GM04503 (cell line): ENCODE results near the gene PRDX2.
"Not testable (repeated sequence)": the region's sequence is repeated elsewhere in the genome, so short reads cannot be mapped to it uniquely, and the experiment has no call there.

ENCODE experiments used
- DNase-seq: peaks from one replicate; pipeline ENCODE4 v3.0.0-alpha.2; 2012; ENCODE audit warnings: low read depth

PRDX2 gene

DNA sequence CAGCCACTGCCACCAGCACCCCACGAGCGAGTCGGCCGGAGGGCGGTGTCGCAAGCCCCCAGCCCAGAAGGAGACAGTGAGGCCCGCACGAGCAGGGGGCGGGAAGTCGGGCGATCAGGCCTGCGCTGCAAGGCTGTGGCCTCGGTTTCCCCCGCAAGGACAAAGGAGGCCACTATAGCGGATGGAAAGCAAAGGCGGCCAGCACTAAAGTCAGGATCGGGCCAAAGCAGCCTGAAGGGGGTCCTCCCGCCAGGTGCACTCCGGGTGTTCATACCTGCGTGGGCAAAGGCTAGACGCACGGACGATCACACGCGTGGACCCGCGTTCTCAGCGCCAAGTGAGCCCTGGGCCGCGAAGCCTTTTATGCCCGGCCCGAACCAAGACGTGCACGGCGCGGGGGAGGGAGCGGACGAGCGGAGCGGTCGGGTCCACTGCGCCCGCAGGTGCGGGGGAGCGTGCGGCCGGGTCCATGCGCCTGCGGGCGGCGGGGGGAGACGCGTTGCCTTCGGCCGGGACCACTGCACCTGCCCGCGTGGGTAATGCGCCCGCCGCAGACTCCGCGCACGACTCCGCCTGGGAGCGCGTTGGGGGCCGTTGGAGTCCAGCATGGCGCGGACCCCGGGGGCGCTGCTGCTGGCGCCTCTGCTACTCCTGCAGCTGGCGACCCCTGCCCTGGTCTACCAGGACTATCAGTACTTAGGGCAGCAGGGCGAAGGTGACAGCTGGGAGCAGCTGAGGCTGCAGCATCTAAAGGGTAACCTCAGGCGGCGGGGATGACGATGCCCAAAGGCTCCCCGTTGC, at the start of gene PRDX2, which contains the start of gene THSD8:
Gene PRDX2 (minus strand): TSS at position 335 of the 801 bp plus-strand sequence. CDS start 539 bp downstream, outside the sequence.
Gene THSD8 (plus strand): TSS at position 604 of the 801 bp plus-strand sequence. CDS start 3 bp downstream, at position 607.
- no peak for DNase-seq

DNA sequence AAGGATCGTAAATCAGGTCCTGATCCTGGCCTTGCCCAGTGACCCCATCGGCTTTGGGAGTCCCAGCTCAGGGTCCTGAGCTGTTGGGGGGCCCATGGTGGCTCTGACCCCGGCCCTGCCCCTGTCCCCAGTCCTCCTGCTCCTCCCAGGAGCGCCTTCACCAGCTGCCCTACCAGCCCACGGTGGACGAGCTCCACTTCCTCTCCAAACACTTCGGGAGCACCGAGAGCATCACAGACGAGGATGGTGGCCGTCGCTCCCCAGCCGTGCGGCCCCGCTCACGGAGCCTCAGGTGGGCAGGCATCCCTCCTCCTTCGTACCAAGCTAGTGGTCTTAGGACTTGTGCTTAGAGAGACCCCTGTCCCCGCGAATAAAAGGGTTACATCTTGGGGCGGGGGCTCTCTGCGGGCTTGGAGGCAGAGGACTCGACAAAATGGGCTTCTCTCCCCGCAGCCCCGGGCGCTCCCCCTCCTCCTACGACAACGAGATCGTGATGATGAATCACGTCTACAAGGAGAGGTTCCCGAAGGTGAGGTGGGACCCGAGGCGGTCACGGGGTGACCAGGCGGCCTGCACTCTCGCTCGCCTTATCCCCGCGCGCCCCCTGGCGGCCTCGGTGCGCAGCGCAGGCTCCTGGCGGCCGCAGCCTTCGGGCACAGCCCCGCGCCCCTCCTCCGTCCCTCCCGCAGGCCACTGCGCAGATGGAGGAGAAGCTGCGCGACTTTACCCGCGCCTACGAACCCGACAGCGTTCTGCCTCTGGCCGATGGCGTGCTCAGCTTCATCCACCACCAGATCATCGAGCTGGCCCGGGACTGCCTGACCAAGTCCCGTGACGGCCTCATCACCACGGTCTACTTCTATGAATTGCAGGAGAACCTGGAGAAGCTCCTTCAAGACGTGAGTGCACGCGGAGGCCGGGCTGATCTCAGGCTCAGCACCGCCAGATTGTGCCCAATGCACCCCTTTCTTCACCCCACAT, 45.8 kb upstream of the PRDX2 start:
- no peak for DNase-seq

DNA sequence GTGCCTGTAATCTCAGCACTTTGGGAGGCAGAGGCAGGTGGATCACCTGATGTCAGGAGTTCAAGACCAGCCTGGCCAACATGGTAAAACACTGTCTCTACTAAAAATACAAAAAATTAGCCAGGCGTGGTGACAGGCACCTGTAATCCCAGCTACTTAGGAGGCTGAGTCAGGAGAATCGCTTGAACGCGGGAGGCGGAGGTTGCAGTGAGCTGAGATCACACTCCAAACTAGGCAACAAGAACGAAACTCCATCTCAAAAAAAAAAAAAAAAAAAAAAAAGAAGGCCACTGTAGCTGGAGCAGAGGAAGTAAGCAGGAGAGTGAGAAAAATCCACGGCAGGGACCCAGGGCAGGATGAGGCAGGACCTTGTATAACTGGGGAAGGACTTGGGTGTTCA, 45.0 kb upstream of the PRDX2 start:
- DNase-seq: not testable (repeated sequence)

DNA sequence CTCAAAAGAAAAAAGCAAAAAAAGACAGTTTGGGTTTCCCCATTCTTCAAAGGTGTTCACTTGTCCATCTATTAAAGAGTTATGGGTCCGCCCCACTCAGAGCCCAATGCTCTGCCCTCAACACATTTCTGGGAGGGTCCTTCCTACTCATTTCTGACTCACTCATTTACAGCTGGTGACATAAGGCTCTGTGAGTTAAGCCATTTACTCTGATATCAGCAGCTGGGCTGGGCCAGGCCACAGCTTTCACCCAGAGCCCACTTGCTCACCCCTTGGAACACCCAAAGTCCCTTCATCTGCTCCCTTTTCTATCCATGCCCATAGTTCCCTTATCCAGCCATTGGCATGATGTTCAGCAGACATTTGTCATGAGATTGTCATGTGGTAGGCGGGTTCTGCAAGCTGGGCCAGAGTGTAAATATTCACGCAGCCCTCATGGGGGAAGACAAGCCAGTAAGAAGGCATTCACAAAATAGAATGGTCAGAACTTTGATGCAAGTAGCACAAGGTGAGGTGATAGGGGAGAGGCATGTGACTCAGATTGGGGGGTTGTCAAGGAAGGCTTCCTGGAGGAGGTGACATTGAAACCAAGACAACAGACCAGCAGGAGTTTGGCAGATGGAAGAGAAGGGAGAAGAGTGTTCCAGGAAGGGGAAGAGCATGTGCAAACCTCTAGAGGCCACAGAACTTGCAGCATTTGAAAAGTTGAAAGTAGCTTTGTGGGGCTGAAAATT, 42.6 kb upstream of the PRDX2 start:
- DNase-seq: no peak

DNA sequence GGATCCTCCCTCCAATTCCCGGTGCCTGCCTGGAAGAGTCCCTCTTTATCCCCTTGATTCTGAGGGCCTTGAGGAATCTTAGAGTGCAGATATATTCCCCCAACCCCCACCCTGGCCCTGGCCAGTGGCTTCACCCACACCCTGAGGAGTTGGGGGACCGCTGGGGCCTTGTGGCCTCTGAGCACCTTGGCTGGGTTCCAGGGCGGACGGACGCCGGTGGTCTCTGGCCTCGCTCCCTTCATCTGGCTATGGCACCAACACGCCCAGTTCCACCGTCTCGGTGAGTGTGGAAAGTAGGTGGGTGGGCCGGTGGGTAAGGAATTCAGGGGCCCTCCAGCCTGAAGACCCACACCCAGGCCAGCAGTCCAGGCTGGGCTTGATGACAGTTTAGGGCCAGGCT, 41.7 kb upstream of the PRDX2 start:
- DNase-seq: no peak

DNA sequence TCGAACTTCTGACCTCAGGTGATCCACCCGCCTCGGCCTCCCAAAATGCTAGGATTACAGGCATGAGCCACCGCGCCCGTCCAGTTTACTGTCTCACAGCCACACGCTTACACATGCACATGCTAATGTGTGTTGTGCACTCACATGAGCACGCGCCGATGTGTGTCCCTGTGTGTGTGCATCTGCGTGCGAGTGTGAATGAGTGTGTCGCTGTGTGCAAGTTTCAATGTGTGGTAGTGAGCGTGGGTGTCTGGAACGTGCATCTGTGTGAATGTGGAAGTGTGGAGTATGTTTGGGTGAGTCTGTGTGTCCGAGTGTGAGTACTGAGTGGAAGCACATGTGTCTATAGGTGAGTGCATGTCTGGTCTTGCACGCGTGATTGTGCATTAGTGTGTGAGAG, 40.9 kb upstream of the PRDX2 start:
- no peak for DNase-seq

DNA sequence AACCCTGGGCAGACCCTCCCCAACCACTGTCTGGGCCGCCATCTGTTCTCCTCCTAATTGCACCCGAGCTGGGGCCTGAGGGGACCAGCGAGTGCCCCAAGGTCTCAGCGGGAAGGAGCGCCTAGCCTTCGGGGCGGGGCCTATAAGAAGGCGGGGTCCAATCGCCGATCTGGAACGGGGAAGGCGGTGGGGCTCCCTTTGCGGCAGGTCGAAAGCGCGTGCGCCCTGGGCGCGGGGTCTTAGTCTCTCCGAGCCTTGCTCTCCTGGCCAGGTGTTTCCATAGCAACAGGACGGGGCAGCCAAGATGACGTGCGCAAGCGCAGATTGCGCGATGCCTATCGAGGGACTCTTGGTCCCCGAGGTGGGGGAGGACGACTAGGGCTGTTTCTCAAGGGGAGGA, 39.5 kb upstream of the PRDX2 start:
- no peak for DNase-seq

DNA sequence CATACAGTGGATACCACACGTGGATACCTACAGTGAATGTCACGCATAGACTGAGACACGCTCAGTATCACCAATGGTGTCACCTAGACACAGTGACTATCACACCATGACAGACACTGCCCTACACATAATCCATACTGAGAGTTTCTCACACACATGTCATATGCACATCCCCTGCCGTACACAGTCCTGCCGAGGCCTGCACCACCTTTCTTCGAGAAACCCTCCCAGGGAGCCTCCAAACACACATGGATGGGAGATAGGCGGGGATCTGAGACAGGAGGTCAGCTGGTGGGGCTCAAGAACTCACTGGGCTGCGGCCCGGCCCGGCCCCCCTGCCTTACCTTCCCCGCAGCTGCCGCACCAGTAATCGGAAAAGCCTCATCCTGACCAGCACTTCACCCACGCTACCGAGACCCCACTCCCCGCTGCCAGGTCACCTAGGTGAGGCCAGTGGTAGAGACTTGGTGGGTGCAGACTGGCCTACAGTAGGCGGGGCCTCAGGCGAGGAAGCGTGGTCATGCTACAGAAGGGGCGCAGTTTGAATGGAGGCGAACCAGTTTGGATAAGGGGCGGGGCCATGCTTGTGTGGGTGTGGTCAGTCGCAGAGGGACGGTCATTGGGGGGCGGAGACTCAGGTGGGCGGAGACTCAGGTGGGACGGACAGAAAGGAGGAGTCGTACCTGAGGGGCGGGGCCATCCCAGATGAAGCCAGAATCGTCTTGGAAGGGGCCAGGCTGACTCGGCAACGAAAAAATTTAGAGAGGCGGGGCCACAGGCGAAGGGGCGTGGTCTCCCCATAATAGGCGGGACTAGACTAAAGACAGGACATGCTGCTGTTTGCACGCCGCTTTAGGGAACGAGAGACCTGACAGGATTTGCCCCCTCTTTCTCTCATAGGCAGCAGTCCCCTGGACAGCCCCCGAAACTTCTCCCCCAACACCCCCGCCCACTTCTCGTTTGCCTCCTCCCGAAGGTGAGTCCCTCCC, 38.8 kb upstream of the PRDX2 start:
- no peak for DNase-seq

DNA sequence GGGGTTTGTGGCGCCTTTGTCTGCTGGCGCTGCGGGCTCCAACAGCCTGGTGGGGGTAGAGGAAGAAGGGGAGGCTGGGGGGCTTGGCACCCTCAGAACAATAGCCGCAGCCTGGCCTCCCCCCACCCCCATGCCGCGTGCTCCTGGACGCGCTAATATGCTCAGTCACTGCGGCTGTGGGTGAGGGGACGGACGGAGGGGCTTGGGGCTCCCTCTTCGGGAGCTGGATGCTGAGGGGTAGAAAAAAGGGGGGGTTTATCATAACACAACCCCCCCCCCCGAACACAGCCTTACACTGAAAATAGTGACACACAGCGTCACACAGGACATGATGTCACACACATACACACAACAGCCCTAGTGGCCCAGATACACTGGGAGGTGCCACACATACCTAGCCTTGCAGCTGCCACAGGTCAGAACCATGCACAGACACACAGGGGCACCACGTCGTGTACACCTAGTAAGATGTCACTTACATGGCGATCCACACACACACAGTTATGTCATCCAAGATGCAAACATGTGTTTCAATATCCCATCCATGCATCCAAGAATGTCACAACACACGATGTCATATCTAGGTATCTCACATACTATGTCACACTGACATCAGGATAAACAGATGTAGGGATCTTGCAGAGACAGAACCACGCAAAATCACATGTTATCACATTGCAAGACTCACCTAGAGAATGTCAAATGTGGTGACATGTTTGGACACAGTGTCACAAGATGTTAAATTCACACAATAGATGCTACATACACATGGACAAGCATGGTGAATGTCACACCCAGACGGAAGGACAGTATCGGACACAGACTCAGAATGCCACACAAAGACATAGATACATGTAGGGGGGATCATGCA, 37.5 kb upstream of the PRDX2 start:
- DNase-seq: no peak

DNA sequence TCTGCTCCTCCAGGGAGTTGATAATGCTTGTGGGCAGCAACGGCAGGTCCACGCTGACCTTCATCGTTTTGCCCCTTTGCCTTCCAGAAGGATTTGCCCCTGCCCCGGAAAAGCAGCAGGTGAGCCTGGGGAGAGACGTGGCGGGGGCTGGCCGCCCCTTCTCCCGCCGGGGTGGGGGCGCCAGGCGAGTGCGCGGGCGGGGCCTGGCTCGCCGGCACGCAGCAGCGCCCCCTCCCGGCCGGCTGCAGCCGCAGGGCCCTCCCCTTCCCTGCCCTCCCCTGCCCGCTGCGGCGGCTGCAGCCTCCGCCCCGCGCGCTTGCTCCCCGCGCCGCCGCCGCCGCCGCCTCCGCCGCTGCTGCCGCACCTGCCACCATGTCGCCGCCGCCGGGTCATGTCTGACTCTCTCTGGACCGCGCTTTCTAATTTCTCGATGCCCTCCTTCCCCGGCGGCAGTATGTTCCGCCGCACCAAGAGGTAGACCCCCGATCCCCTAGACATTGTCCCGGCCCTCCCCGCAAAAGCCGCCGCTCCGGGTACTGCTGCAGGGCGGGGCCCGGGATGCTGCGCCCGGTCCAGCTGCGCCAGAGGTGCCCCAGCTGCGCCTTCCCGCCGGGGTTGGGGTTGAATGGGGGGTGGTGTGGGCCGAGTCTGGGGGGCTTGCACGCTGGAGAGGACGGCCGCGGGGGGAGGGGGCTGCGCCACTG, 36.7 kb upstream of the PRDX2 start, which contains the start of gene MAST1:
Gene MAST1 (plus strand): TSS at position 334 of the 704 bp plus-strand sequence. CDS start 58 bp downstream, at position 392.
- no peak for DNase-seq

DNA sequence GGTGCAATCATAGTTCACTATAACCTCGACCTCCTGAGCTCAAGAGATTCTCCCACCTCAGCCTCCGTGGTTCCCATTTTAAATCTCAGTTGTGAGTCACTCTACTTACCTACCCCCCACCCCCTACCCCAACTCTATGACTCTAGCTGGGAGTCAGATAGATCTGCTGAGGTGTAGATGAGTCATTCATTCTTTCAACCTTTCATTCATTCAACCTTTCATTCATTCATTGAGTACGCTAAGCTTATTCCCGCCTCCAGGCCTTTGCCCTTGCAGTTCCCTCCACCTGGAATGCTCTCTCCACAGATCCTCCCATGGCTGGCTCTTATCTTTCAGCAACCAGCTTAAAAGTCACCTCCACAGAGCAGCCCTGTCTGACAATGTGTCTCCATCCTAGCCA, 35.6 kb upstream of the PRDX2 start:
- no peak for DNase-seq

DNA sequence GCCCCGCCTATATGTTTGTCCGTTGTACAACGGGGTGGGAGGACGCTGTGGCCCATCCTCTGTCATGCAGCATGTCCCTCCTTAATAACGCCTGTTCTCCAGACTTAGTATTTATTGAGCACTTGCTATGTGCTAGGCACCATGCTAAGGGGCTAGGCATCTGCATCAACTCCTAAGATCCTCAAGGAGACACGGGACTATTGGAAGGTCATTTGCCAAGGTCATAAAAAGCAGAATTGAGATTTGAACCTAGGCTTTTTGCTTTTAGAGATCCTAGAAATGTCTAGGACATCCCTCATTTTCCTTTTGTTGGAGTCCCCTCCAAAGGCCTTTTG, 34.9 kb upstream of the PRDX2 start:
- DNase-seq: no peak

DNA sequence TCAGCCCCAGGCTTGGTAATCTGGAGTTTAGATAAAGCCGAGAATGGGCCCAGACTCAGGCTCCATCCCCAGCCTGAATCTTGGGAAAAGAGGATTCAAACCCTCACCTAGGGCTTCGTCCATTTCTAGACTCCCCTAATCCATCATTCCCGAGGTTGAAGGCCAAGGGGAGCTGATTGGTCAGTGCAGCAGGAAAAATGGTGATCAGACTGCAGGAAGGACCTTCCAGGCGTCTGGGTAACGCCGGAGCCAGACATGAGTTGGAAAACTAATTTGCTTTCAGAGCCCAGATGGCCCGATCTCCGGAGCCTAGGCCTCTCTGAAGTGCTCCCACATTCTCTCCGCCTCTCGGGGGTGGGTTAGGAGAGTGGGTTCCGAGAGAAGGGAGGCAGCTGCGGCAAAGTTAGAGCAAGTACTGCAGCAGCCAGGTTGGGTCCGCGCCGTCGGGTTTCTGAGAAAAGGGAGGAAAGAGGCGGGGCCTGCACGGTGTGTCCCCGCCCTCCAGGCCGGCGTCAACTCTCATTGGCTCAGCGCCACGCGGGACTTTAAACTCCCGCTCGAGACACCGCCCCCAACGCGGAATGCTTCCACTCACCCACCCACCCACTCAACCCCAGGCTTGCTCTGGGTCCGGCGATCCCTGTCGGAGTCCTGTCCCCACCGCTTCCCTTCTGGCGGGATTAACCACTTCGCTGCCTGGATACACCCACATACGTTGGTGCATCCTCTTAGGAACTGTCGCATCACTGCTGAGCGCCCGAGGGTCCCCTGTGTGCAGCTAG, 33.6 kb upstream of the PRDX2 start:
- DNase-seq: no peak

DNA sequence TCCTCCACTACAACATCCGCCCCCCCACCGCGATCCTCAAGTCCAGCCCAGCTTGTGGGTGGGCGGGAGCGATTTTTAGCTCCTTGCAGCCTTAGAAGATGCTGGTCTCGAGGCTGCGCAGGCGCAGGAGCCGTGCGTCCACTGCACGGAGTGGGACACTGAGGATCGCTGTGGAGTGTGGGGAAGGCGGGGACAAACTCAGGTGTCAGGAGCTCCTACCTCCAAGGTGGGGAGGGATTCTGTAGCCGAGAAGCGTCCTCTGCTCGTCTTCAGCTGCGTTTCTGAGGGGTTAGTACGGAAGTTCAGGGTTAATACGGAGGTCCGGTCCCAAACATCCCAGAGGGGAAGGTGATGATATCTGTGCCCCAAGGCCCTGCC, 33.0 kb upstream of the PRDX2 start, which contains the start of gene RTBDN:
Gene RTBDN (minus strand): TSS at position 14 of the 378 bp plus-strand sequence. CDS start 4,600 bp downstream, outside the sequence.
- no peak for DNase-seq

DNA sequence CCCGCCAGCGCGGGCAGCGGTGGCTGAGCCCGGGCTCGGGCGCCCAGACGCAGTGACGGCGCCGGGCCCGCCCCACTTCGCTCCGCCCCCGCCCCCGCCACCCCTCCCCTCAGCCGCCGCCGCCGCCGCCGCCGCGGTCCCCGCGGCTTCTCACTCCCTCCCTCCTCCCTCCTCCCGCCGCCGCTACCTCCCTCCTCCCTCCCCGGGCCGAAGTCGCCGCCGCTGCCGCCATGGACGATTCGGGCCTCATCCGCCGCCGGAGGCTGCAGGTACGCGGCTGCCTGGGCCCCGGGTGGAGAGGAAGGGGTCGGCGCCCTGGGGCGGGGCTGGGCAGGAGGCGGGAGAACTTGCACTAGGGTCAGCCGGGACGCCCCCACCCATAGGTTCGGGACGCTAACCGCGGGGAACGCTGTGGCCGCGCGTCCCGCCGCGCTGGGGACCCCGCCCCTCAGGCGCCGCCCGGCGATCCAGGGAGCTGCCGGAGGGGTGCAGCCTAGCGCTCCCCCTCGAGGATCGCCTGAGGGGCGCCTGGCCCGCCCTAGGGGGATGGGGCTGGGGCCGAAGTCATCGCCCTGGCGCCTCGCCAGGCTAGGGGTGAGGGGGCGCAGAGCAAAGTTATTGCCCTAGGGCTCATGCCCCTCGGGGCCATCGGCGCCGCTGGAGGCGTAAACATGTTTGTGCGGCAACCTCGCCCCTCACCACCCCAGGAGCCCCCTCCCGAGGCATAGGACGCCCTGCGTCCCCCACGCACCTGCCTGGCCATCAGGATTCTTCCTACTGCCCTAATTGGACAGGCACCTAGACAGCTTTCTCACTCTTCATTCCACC, 32.4 kb upstream of the PRDX2 start:
- DNase-seq: no peak

DNA sequence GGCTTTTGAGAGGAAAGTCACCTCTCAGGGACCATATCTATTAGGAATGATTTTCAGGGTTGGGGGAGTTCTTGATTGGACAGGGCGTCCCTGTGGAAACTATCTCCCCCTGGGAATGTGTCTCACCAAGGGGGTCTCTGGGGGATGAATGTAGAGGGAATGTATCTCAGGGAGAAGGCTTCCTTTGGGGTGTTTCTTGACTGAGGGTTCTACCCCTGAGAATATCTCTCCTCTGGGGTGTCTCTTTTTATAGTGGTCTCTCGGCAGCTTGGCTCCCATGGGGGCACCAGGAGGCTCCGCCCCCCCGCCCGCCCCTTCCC, 31.8 kb upstream of the PRDX2 start:
- no peak for DNase-seq

DNA sequence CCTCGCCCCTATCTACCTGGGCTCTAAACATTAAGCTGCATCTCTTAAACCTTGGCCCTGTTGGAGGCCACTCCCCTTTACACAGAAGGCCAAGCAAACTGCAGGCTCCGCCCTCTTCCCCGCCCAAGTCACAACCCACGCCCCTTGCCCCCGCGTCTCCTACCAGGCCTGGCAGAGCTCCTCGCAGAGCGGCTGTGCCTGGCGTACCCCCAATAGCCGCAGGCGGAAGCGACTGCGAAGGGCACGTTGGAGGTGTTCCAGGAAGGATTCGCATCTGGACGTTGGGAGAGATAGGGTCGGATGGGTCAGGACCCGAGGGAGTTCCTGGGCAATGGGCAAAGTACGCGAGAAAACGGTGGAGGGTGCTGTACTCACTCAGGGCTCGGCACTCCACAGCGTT, 26.9 kb upstream of the PRDX2 start:
- no peak for DNase-seq
